Heart left ventricle (tissue), 13 donors: Measurements from ENCODE around the gene IL6ST.

Experiments used
- POLR2A ChIP-seq, 2 donors: fragments of 450-650 bp; IDR thresholded peaks; one replicate each; pipeline ENCODE4 v1.6.1; 2017; ENCODE audit warnings: antibody characterized with exemption in 2 of 2, mild to moderate bottlenecking in 2 of 2, moderate library complexity in 2 of 2
- TF ChIP-seq, protein P1 (sequence below), 12 donors: fragments of 200-600 bp; sonication (generic) in 4 of 12; IDR thresholded peaks; one replicate each; pipeline versions ENCODE4 v1.5.0 to v1.8.0; 2018 to 2022; ENCODE audit warnings: antibody characterized with exemption in 12 of 12, mild to moderate bottlenecking in 5 of 12
- donor health status: ischemic (EF 13 %, LVEDD 7.1; RV severe dilation, severe dysfunction).
- donor health status: DM: no; HTN: yes; CAD: no.
- donor health status: DM: no; HTN: no; CAD: no.
- donor health status: ischemic (EF 25% LVEDD 6.9; RV normal size, moderate dysfunction).
- donor health status: ischemic (EF 25% LVEDD 5.7; RV mildly dilated, moderate dysfunction).
- donor health status: ischemic (EF 35%, LVEDD 5.7; RV mildly dilated, moderate dysfunction).
- donor health status: nonischemic (EF 11% LVEDD 7.7; RV severe dilation, severe dysfunction).
- donor health status: DM: yes; HTN: yes; CAD: no.
- donor health status: PGD.
- donor health status: ischemic (EF 29% LVEDD 5.4; RV normal size, mild dysfunction).
- donor health status: nonischemic (EF 23%, LVEDD 6.1; RV moderate dilation, normal function).

DNA sequence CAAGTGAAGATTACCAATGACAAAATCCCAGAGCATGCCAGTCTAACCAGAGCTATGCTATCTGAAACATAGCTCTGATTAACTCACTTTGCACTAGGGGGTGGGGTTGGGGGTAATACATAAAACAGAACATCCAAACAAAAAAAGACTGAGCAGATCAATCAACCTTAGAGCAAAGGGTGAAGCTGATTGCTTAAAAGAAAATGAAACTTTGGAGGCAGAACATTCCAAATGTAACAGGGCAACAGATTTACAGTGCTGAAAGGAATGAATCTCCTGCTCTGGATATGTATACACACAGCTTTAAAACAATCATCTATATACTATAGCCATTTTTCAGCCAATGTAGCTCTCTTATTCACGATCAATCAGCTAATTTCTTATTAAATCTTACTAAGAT is 4.9 kb downstream of the IL6ST start:
- TF ChIP-seq, protein P1, sequence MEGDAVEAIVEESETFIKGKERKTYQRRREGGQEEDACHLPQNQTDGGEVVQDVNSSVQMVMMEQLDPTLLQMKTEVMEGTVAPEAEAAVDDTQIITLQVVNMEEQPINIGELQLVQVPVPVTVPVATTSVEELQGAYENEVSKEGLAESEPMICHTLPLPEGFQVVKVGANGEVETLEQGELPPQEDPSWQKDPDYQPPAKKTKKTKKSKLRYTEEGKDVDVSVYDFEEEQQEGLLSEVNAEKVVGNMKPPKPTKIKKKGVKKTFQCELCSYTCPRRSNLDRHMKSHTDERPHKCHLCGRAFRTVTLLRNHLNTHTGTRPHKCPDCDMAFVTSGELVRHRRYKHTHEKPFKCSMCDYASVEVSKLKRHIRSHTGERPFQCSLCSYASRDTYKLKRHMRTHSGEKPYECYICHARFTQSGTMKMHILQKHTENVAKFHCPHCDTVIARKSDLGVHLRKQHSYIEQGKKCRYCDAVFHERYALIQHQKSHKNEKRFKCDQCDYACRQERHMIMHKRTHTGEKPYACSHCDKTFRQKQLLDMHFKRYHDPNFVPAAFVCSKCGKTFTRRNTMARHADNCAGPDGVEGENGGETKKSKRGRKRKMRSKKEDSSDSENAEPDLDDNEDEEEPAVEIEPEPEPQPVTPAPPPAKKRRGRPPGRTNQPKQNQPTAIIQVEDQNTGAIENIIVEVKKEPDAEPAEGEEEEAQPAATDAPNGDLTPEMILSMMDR (IDR thresholded peaks at IDR 0.05) = no peak
- TF ChIP-seq POLR2A (IDR thresholded peaks at IDR 0.05) = no peak
